HTR-8/SVneo (cell line): Measurements from ENCODE around the gene ZNF559.
A peak's percentile ranks its signal among the peaks of the same experiment; 100 is the strongest.
"Not testable (repeated sequence)": the region's sequence is repeated elsewhere in the genome, so short reads cannot be mapped to it uniquely, and the experiment has no call there.

ENCODE experiments used
- DNase-seq: peaks from one replicate; pipeline ENCODE4 v3.0.0; 2011; ENCODE audit warnings: low spot score, mixed read lengths; ENCODE audit not compliant: insufficient read length
- FAIRE-seq: peaks from 2 replicates; lab custom pipeline; 2011; peaks lifted over from hg19 to GRCh38; lab: Jason Lieb, UNC

Gene ZNF559

GRCh38 chr19:9323919-9324583 lies at the start of gene ZNF559:
Gene ZNF559, plus strand, starts transcription at chr19:9324179. Its CDS starts 14,371 bp downstream, at chr19:9338550.
- DNase-seq (peak; percentile 93), FAIRE-seq (peak; percentile 98)

- FAIRE-seq, DNase-seq: not testable (repeated sequence)
These were observed 40.5 kb upstream of the ZNF559 start for GRCh38 chr19:9283485-9283884.

- FAIRE-seq (peak; percentile 26), DNase-seq (no peak)
These were observed 34.6 kb upstream of the ZNF559 start for GRCh38 chr19:9289231-9289884.

GRCh38 chr19:9295411-9295849 lies 28.5 kb upstream of the ZNF559 start:
- FAIRE-seq, result no peak
- DNase-seq, result no peak

- DNase-seq (no peak), FAIRE-seq (peak; percentile 13)
These were observed 27.6 kb upstream of the ZNF559 start for GRCh38 chr19:9296336-9296735.

GRCh38 chr19:9306443-9306842 lies 17.5 kb upstream of the ZNF559 start:
- DNase-seq (peak; percentile 25), FAIRE-seq (no peak)

- DNase-seq (no peak), FAIRE-seq (no peak)
These were observed 15.7 kb upstream of the ZNF559 start for GRCh38 chr19:9308091-9308770.

- FAIRE-seq (peak; percentile 94), DNase-seq (peak; percentile 96)
These were observed 14.6 kb upstream of the ZNF559 start, which contains the start of gene ZNF699 for GRCh38 chr19:9309139-9309973. Gene ZNF699, minus strand, starts transcription at chr19:9309838. Its CDS starts 4,719 bp downstream, at chr19:9305119.

GRCh38 chr19:9309974-9310446 lies 14.0 kb upstream of the ZNF559 start:
- FAIRE-seq, result no peak
- DNase-seq, result peak; percentile 89

GRCh38 chr19:9313756-9314155 lies 10.2 kb upstream of the ZNF559 start:
- FAIRE-seq (no peak), DNase-seq (no peak)

- FAIRE-seq (no peak), DNase-seq (no peak)
These were observed 2.6 kb upstream of the ZNF559 start for GRCh38 chr19:9321338-9321737.

- not testable (repeated sequence) for DNase-seq, FAIRE-seq
These were observed 2.2 kb upstream of the ZNF559 start for GRCh38 chr19:9321756-9322155.

- not testable (repeated sequence) for FAIRE-seq, DNase-seq
These were observed 1.8 kb upstream of the ZNF559 start for GRCh38 chr19:9322201-9322600.

GRCh38 chr19:9323557-9323918 lies 441 bp upstream of the ZNF559 start:
- FAIRE-seq, result peak; percentile 80
- peak; percentile 54 for DNase-seq

- DNase-seq (no peak), FAIRE-seq (peak; percentile 63)
These were observed 594 bp downstream of the ZNF559 start for GRCh38 chr19:9324584-9324962.

GRCh38 chr19:9329999-9330398 lies 6.0 kb downstream of the ZNF559 start:
- FAIRE-seq (no peak), DNase-seq (no peak)

- DNase-seq, result no peak
- no peak for FAIRE-seq
These were observed 18.8 kb downstream of the ZNF559 start for GRCh38 chr19:9342610-9343304.

- DNase-seq, result no peak
These were observed 21.0 kb downstream of the ZNF559 start for GRCh38 chr19:9345005-9345404.

GRCh38 chr19:9348253-9348652 lies 24.3 kb downstream of the ZNF559 start:
- DNase-seq (no peak), FAIRE-seq (no peak)

More at GRCh38 chr19:9345005-9345404, 21.0 kb downstream of the ZNF559 start:
- FAIRE-seq, result no peak
